GM23338 (cell line): ENCODE data around the gene ITIH5. TPM values are rescaled to one million over a fixed set of nuclear protein-coding genes. Genes with fewer than 3 reads are reported as not detected.

Source experiments
- ATAC-seq: fragments of 200-7000 bp; cut with Tn5 transposase; 3 replicates; pipeline ENCODE4 v1.9.1; 2020
- DNase-seq: peaks from one replicate; pipeline ENCODE4 v3.0.0-alpha.2; 2015; ENCODE audit warnings: low spot score
- H2AFZ ChIP-seq: fragments of 200-600 bp; sonication (generic); 2 replicates; pipeline ENCODE4 v1.8.0; 2016; ENCODE audit warnings: antibody characterized with exemption, mild to moderate bottlenecking, moderate library complexity
- H3F3A ChIP-seq: fragments of 200-600 bp; sonication (generic); replicated peaks from 2 replicates; pipeline ENCODE4 v1.8.0; 2017; ENCODE audit warnings: antibody characterized with exemption, mixed run types, low read depth
- H3K27ac ChIP-seq: fragments of 200-600 bp; sonication (generic); 2 replicates; pipeline ENCODE4 v1.6.1; 2016; ENCODE audit warnings: low read depth
- H3K27me3 ChIP-seq: fragments of 200-600 bp; sonication (generic); 2 replicates; pipeline ENCODE4 v1.8.0; 2016; ENCODE audit warnings: mild to moderate bottlenecking, mixed run types, moderate library complexity; ENCODE audit not compliant: insufficient read depth
- H3K36me3 ChIP-seq: fragments of 200-600 bp; sonication (generic); 2 replicates; pipeline ENCODE4 v1.8.0; 2016; ENCODE audit warnings: mild to moderate bottlenecking; ENCODE audit not compliant: insufficient read depth
- H3K4me1 ChIP-seq: fragments of 200-600 bp; sonication (generic); 2 replicates; pipeline ENCODE4 v1.8.0; 2016; ENCODE audit warnings: mild to moderate bottlenecking, moderate library complexity; ENCODE audit not compliant: insufficient read depth
- H3K4me2 ChIP-seq: fragments of 200-600 bp; sonication (generic); 2 replicates; pipeline ENCODE4 v1.7.1; 2017; ENCODE audit warnings: mixed run types
- H3K4me3 ChIP-seq: fragments of 200-600 bp; sonication (generic); 2 replicates; pipeline ENCODE4 v1.6.1; 2016; ENCODE audit warnings: mixed run types
- H3K79me2 ChIP-seq: fragments of 200-600 bp; sonication (generic); replicated peaks from 2 replicates; pipeline ENCODE4 v1.8.0; 2017; ENCODE audit warnings: mild to moderate bottlenecking; ENCODE audit not compliant: insufficient read depth
- H3K9me2 ChIP-seq: fragments of 200-600 bp; sonication (generic); 2 replicates; pipeline ENCODE4 v1.8.0; 2017; ENCODE audit not compliant: insufficient read depth
- H4K20me1 ChIP-seq: fragments of 200-600 bp; sonication (generic); replicated peaks from 2 replicates; pipeline ENCODE4 v1.8.0; 2017; ENCODE audit warnings: mild to moderate bottlenecking; ENCODE audit not compliant: insufficient read depth
- H3K27ac Mint-ChIP-seq: 2 replicates; pipeline ENCODE4 v1.8.0; 2020; ENCODE audit warnings: inconsistent platforms, mild to moderate bottlenecking, moderate library complexity, mixed read lengths
- H3K27me3 Mint-ChIP-seq: 3 replicates; pipeline ENCODE4 v1.8.0; 2022; ENCODE audit warnings: low read depth, mild to moderate bottlenecking, moderate library complexity, mixed read lengths, inconsistent platforms; ENCODE audit not compliant: insufficient read depth, poor library complexity
- H3K36me3 Mint-ChIP-seq: 3 replicates; pipeline ENCODE4 v1.8.0; 2021; ENCODE audit warnings: low read depth, mild to moderate bottlenecking, inconsistent platforms, moderate library complexity, mixed read lengths
- H3K4me1 Mint-ChIP-seq: 3 replicates; pipeline ENCODE4 v1.8.0; 2020; ENCODE audit warnings: mild to moderate bottlenecking, inconsistent platforms, mixed read lengths
- H3K4me3 Mint-ChIP-seq: 3 replicates; pipeline ENCODE4 v1.8.0; 2021; ENCODE audit warnings: moderate library complexity, mild to moderate bottlenecking, inconsistent platforms, mixed read lengths
- H3K9me3 Mint-ChIP-seq: 3 replicates; pipeline ENCODE4 v1.8.0; 2020; ENCODE audit warnings: moderate library complexity, mild to moderate bottlenecking, inconsistent platforms, mixed read lengths
- CREB1 ChIP-seq: fragments of 250-450 bp; sonication (Bioruptor Pico); IDR thresholded peaks from 2 replicates; pipeline ENCODE4 v1.5.0; 2020; ENCODE audit warnings: low read depth, mild to moderate bottlenecking, moderate library complexity
- CTCF ChIP-seq, 2 experiments: fragments of 200-600 bp in 1 of 2; sonication (generic) in 1 of 2; conservative IDR thresholded peaks; 2 replicates each; pipeline versions ENCODE4 v1.5.1 to v1.6.1; 2016 to 2017; ENCODE audit warnings: antibody characterized with exemption in 2 of 2, low read depth in 2 of 2, mild to moderate bottlenecking in 2 of 2, moderate library complexity in 1 of 2
- ETS1 ChIP-seq: IDR thresholded peaks from 2 replicates; pipeline ENCODE4 v1.6.1; 2016; ENCODE audit warnings: antibody characterized with exemption
- EZH2 ChIP-seq: fragments of 200-600 bp; sonication (generic); IDR thresholded peaks from one replicate; pipeline ENCODE4 v1.8.0; 2017; ENCODE audit warnings: antibody characterized with exemption, mild to moderate bottlenecking, low read depth; ENCODE audit not compliant: unreplicated experiment
- JUNB ChIP-seq: IDR thresholded peaks from one replicate; pipeline ENCODE4 v1.6.1; 2016; ENCODE audit warnings: antibody characterized with exemption; ENCODE audit not compliant: unreplicated experiment
- NANOG ChIP-seq: IDR thresholded peaks from 2 replicates; pipeline ENCODE4 v1.6.1; 2016; ENCODE audit warnings: antibody characterized with exemption, borderline replicate concordance
- REST ChIP-seq: IDR thresholded peaks from one replicate; pipeline ENCODE4 v1.6.1; 2018; ENCODE audit warnings: antibody characterized with exemption; ENCODE audit not compliant: unreplicated experiment
- ZNF331 ChIP-seq: fragments of 250-450 bp; sonication (Bioruptor Pico); IDR thresholded peaks from 2 replicates; pipeline ENCODE4 v1.5.0; 2020; ENCODE audit warnings: low read depth, mild to moderate bottlenecking, moderate library complexity
- ZNF462 ChIP-seq: fragments of 250-450 bp; sonication (Bioruptor Pico); IDR thresholded peaks from 2 replicates; pipeline ENCODE4 v1.5.0; 2020; ENCODE audit warnings: mild to moderate bottlenecking, moderate library complexity
- polyA plus RNA-seq: library from polyadenylated mRNA; unstranded; fragments of >200 nt; fragmentation: Nextera tagmentation; extraction: Ambion mirVana; gene quantifications from 2 replicates; pipeline ENCODE4 v1.2.1, GENCODE V29; 2016
- total RNA-seq: library from RNA; depleted of rRNA; stranded (reverse); fragments of >200 nt; shearing (Covaris generic); gene quantifications from 2 replicates; pipeline ENCODE4 v1.2.3, GENCODE V29; 2014

Gene ITIH5
- total and polyA plus RNA-seq, 2 experiments from 2014 or later = 0.99 to 2.2 TPM

- TF ChIP-seq REST = no peak
- no peak for TF ChIP-seq ZNF331 (CRISPR knock-in tag)
- no peak for TF ChIP-seq EZH2
- TF ChIP-seq JUNB = no peak
- TF ChIP-seq CREB1 (CRISPR knock-in tag) = no peak
- no peak for TF ChIP-seq ETS1
Measured at GRCh38 chr10:7572391-7572790, 94.4 kb downstream of the ITIH5 start (continued).

GRCh38 chr10:7571981-7572380 lies 94.8 kb downstream of the ITIH5 start:
- H3K4me3 Mint-ChIP-seq = no peak overlapping the region
- Histone ChIP-seq H3F3A (no peaks in the 10 kb centered on the region), H3K4me2 (no peak overlapping the region), H3K36me3 (no peaks in the 10 kb centered on the region), H3K79me2 (no peaks in the 10 kb centered on the region), H3K27ac (no peak overlapping the region), H2AFZ (no peak overlapping the region), H3K9me2 (no peaks in the 10 kb centered on the region), H4K20me1 (no peaks in the 10 kb centered on the region), H3K27me3 (no peaks in the 10 kb centered on the region), H3K4me3 (no peak overlapping the region), H3K4me1 (no peaks in the 10 kb centered on the region; the same call in 1 of the 2 replicates)
- peaks cover 4% of the 10 kb centered on the region for H3K27me3 Mint-ChIP-seq
- no peaks in the 10 kb centered on the region for H3K36me3 Mint-ChIP-seq
- H3K27ac Mint-ChIP-seq = no peak overlapping the region
- ATAC-seq = no peak
- H3K4me1 Mint-ChIP-seq = no peaks in the 10 kb centered on the region
- no peak for DNase-seq
- no peaks in the 10 kb centered on the region for H3K9me3 Mint-ChIP-seq
- no peak for TF ChIP-seq CTCF (conservative IDR thresholded peaks at IDR 0.05; ENCODE audit: low read depth in 2 of 2)
- no peak for TF ChIP-seq ZNF462 (CRISPR knock-in tag)
- TF ChIP-seq NANOG = no peak
- TF ChIP-seq REST = no peak
